NCI-H446 (cell line): ENCODE results near the gene VIPR2.

Experiments used
- DNase-seq, 2 experiments: peaks; one replicate each; lab custom pipeline; 2025; lab: John Stamatoyannopoulos, UW

The VIPR2 gene

DNA sequence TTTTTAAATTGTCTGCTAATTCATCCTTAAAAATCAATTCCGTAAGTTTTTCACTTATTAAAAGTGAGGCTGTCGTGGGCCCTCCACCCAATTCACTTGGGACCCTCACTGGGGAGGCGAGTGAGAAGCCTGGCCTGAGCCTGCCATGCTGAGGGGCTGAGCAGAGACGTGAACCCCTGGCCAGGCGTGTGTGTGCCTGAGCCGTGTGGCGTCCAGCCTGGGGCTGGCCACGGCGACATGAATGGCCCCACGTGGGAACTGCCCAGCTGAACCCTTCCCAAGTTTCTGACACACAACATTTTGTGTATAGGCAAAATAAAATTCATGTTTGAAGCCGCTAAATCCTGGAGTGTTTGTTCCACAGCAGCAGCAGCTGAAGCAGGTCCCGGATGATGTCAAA lies 13.0 kb upstream of the VIPR2 start:
- DNase-seq: no peak

DNA sequence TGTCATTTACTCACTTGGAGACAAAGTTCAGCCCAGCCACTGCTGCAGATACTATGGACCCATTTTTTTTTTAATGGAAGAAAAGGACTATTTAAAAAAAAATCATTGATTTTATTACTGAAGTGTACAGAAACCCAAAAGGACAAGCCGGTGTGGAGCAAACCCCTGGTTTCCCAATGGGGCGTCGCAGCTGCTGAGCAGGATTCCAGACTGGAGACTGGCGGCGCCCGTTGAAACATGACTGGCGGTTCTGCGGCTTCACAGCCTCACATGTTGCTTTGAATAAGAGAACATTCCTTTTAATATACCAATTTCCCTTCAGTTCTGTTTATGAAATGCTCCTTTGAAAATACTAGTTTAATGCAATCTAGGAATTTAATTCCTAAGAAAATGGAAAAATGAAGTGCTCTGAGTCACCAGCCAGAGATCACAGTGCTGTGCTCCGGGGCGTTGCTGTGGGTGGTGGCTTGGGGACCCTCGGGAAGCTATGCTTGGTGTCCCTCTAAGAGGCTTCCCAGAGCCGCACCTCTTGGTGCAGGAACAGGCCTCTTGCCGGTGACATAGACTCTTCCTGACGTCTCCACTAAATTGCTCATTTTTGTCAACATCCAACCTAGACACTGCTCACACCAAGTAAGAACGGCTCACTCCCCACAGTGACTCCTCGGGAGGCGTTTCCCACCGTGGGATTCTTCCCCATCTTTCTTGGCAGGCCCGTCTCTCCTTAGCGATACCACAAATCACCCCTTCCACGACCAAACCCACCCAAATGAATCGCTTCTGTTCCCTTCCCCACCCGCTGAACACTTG lies 12.0 kb upstream of the VIPR2 start:
- DNase-seq: no peak

DNA sequence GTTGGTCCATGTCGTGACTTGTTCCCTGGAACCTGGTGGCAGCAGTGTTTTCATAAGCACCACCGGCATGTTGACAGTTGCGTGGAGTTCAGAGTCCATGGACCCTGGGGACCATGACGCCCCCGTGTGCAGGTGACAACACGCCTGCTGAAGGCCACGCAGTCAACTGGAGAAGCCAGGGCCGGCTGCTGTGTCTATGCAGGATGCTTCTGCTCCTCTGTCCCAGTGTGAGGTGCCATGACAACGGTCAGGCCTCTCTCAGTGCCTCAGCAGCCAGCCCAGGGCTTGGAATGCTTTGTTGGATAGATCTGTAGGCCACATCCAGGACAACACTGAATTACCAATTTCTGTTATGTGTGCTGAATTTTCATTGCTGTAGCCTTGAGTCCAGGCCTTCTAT lies 10.7 kb upstream of the VIPR2 start:
- DNase-seq: no peak

DNA sequence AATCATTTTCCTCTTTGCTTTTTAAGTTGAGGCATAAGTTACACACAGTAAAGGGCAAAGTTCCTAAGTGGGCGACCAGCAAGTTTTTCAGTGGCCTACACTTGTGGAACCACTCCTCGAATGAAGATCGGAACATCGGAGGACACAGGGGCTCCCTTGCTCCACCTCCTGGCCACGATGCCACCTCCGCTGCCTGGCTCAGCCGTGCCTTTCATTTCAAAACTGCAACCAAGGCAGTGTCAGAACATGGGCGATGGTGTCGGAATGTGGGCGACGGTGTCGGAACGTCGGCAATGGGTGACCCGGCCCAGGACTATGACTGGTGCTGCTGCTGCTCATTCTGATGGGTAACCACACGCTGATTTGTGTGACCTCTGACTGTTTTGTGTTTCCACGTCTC lies 9.6 kb upstream of the VIPR2 start:
- no peak for DNase-seq

DNA sequence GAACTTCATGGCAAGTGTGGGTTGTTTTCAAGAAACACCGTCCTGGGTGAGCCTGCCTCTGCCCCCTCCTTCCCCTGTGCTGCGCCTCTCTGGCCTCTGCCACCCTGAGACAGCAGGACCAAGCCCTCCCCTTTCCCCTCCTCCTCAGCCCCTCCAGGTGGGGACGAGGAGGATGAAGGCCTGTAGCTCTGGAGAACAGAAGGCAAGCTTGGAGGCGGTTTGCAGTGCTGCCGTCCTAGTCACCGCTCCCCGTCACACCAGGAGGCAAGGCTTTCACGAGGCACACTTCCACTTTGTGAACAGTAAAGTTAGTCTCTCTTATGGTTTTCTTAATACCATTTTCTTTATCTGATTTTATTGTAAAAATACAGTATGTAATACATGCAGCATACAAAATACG lies 8.8 kb upstream of the VIPR2 start:
- no peak for DNase-seq

DNA sequence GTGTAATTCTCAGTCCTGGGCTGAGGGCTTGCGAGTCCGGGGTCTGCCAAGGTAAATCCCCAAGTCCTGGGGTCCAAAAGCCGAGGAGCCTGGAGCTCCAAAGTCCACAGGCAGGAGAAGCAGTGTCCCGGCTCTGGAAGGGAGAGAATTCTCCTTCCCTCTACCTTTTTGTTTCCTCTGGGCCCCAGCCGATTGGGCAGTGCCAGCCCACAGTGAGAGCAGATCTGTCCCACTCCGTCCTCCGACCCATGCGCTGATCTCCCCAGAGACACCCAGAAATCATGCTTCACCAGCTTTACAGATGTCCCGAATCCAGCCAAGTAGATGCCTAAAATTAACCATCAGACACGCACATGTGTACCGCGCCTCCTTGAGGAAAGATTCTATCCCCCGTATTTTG lies 8.1 kb upstream of the VIPR2 start:
- no peak for DNase-seq

DNA sequence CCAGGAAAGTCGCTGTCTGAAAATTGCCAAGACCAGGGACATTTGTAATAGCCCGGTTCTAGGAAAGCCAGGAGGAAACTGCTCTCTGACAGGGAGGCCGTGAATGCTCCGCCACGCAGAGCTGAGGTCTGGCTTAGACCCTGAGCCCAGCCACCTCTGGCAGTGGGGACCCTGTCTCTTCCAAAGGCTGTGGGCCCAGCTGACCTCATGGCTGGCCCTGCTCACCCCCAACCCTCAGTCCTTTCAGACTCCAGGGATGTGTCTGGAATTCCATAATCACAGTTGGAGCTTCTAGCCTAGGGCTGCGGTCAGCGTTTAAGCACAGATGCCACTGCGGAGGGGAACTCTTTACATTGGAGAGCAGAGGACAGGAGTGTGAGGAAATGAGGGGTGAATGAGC lies 6.6 kb upstream of the VIPR2 start:
- DNase-seq: no peak

DNA sequence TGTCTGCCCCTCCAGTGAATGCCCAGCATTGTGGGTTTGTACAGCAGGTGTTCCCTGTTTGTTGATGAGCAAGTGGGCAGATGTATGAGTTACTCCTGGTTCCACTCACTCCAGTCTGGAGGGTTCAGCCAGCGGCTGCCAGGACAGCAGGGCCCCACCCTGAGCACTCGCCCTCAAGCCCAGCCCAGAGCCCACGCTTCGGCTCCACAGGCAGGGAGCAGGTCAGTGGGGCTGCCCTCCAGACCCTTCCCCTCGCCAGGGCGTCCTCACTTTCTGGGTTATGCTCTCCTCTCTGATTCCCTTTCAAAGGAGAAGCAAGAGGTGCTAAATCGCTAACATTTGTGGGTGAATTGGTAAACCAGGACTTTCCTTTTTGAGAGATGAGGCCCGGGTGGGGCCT lies 4.8 kb upstream of the VIPR2 start:
- no peak for DNase-seq

DNA sequence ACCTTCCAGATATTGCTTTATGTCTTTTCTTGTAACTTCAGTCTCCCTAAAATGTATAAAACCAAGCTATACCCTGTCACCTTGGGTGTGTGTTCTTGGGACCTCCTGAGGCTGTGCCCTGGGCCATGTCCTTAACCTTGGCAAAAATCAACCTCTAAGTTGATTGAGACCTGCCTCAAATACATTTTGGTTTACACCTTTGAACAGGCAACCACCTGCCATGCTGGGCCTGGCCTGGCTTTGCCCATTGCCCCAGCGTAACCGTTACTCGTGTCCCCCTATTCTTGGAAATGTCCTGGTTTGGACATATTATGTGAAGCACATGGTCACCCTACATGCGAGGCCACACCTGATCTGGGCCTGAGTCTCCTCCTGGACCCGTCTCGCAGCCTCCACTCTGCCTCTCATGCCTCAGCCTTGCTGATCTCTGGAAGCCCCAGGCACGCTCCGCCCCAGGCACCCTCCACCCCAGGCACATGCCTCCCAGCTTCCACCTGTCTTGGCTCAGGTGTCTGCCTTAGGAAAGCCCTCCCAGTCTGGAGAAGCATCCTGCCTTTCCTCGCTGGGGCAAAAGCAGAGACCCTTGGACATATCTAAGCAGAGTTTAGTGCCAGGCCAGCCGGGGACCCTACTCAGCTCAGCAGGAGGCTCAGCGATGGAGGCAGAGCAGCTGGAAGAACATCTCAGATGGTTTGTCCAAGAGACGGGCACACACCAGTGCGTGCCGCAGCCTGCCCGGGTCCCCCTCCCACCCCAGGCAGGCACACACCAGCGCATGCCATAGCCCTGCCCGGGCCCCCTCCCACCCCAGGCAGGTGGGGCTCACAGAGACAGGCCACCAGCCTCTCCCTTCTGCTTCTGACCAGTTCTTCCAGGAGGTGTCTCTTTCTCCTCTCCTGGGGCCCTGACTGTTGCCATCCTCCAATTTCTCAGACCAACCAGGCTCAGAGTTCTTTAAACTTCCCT lies 4.0 kb upstream of the VIPR2 start:
- DNase-seq: no peak

DNA sequence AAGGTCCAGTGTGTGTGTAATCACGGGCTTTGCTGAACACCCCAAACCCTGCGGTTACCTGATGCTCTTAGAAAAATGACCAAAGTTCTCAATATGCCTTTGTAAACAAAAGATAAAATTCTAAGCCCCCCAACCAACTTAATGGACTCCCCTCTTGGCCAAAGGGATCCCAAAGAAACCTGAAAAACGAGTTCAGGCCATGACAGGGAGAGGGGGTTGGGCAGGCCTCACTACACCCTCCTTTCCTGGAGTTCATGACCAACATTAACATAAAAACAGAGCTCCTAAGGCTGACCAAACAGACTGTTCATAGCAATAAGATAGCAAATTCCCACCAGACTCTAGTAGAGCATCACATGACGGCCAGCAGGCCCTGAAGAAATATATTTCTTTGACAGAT lies 3.0 kb upstream of the VIPR2 start:
- DNase-seq: no peak

DNA sequence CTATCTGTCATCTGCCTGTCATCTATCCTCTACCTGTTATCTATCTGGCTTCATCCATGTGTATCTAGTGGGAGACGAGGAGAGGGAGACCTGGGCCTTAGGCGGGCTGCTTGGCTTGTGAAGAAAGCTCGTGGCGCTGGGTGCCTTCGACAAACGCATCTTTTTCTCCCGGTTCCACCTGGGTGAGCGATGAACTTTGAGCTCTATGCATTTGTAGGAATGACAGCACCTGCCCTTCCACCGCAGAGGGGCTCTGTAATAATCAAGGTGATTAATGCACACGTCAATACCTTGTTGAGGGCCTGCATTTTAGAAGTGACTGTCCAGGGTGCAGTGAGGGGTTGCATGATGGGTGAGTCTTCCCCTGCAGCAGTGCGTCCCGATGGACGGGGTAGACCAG lies 2.6 kb upstream of the VIPR2 start:
- no peak for DNase-seq

DNA sequence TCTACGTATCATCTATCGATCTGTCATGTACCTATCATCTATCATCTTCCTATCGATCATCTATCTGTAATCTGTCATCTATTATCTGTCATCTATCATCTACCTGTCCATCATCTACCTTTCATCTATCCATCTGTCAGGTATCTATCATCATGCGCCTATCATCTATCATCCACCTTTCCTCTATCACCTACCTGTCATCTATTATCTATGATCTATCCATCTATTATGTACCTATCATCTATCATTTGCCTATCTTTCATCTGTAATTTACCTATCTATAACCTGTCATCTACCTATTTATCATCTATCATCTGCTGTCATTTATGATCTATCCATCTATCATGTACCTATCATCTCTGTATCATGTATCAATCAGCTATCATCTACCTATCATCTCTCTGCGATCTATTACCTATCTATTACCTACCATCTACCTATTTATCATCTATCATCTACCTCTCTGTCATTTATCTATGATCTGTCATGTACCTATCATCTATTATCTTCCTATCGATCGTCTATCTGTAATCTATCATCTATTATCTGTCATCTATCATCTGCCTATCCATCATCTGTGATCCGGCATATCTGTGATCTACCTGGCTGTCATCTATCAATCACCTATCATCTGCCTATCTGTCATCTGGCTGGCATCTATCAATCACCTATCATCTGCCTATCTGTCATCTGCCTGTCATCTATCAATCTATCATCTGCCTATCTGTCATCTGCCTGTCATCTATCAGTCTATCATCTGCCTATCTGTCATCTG lies 1.6 kb upstream of the VIPR2 start:
- no peak for DNase-seq

DNA sequence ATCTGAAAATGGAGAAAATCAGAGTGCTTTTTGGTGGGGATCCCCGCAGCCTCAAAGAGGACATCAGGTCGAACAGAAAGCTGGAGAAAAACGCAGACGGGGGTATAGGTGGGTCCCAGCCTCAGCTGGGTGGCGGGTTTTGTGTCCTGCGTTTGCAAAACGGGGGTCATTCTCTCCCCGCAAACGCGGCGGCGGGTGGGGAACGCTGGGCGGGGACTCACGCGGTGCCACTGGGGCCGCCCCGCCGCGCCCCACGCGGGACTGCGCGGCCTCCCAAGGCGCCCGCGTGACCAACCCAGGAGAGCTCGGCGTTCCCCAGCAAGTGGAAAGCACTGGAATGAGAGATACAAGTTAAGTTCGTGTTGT lies 806 bp upstream of the VIPR2 start:
- DNase-seq: no peak

DNA sequence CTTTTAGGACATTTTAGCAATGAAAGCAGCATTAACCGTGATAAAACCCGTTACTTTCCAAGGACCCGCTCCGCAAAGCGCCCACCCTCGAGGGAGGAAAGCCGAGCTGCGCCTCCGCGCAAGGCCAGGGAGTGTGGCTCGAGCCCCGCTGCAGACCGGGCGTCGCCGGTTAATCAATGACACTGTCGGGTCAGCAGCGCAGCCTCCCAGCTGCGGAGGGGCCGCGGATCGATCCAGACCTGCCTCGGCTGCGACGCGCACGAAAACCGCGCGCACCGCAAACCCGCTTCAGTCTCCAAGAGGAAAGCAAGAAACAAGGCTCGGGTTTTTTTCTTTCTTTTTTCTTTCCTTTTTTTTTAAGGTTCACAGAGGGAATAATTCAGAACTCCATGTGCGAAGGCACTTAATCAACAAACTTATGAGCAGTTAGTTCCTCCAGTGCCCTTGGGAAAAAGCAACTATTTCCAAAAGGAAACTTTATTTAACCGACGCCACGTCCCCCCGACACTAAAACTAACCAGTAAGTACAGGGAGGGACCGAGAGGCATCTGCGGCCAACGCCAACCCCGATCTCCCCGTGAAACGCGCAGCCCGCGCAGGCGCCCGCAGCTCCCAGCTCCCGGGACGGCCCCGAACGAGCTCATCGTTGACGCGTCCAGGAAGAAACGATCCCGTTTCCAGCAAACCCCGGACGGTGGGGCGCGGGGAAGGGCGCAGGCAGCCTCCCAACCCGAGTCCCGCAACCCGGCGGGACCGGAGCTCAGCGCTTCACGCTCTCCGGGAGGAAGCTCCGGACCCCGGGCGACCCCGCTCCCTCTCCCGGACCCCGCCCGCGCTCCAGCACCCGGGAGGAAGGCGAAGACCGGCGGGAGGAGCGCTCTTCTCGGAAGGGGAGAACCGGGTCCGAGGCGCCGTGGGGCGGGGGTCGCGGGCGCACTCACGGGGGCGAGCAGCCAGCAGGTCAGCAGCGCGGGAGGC lies 598 bp downstream of the VIPR2 start:
- no peak for DNase-seq

DNA sequence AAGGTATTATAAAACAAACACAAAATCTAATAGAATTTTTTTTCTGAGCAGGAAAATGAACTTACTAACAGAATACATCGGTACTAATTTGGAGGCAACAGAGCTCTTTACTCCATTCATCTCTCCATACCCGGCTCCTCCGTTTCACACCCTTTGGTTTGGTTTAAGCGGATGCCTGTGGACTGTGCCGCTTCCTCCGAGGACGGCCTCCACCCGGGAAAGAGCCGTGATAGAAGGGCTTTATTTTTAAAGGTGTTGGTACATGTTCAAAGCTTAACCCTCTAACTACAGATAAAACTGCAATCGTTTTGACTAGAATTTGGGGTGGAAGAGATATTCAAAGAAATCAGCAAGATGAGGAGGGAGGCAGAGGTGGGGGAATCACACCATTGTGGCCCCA lies 1.9 kb downstream of the VIPR2 start:
- no peak for DNase-seq

DNA sequence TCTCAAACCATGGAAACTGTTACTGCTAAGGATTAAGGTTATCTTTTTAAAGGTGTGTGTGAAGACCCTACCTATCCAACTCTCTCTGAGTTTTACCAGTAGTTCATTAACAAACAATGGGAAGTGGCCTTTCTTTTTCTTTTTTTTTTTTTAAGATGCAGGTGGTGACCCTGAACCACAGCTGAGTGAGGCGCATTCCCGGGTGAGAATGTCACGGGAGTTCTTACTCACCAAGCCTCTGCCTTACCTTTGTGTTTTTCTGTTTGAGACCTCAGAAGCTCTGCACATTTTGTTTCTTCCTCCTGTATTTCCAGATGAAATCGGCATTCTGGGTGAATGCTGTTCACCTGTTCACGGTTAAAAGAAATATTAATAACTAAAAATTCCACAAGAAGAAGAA lies 2.5 kb downstream of the VIPR2 start:
- DNase-seq: no peak

DNA sequence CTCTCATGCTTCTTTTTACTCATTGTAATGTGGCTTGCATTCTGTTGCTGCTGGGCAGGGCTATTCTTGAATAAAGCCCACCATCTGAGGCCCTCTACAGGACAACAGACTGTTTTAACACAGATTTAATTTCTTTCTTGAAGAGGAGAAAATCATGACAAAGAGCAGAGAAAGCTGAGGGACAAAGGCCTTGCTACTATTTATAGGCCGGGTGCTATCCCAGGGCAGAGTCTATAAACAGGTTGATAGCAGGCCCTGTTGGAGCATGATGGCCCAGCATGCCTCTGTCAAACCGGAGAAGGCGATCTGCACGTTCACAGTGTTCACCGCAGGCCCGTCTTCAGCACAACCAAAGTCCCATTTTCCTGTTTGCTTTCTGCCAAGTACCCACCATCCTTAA lies 3.0 kb downstream of the VIPR2 start:
- no peak for DNase-seq

DNA sequence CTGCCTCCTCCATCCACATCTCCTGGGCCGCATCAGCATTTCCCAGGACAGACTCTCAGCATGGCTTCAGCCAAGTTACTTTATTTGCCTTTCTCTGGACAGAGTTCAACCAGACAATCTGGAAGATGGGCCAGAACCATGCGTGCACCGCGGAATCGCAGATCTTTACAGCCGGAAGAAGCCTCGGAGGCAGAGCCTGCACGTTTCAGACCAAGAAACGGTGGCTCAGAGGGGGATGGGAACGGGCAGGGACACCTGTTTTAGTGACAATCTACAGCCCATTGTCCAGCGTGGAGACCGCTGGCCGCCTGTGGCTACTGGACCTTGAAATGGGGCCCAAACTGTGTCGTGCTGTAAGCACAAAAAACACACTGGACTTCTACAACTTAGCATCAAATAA lies 3.5 kb downstream of the VIPR2 start:
- DNase-seq: no peak

DNA sequence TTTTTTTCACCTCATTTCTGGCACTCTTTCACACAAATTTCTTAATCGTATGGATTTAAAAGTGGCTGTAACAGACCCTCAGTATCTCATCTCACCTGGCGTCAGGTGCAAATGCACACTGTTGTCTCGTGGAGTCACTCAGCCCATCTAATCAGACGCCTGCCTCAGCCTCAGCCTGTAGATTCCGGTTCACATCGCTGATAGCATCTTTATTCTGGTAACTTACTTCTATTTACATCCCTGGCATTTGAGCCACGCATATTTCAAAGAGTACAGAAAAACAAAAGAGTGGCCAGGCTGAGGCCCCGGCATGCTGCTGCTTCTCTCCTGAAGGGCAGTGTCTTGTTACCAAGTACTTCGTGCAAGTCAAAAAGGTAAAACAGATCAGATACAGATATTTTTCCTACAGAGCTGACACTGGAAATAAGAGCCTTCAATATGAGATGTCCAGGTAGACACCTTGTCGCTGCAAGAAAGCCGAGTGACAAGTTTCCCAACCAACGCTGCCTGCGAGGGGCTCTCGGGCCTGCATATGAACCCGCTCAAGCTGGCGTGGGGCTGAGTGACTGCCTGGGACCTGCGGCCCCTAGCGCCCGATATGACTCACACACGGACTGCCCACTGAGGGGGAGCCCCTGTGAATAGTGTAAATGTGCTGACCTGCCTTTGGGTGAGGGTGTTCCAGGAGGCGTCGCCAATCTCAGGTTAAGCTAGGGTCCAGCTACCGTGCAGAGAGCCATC lies 4.3 kb downstream of the VIPR2 start:
- DNase-seq: no peak

DNA sequence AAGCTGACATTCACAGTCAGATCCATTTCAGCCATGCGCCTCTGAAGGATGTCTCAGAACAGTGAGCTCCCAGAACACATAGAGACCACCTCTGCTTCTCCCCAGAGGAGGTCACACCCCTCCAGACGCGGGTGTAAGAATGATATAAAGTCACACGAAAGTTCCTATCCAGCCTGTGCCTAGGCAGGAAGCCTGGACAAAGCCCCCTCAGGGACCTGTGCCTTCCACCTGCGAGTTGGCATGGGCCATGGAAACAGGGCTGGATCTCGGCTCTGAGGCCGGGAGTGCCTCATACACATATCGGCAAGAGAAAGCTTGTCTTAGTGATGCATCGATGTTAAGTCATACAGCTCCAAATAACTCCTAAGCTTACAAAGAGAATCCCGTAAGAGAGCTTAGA lies 5.0 kb downstream of the VIPR2 start:
- no peak for DNase-seq

DNA sequence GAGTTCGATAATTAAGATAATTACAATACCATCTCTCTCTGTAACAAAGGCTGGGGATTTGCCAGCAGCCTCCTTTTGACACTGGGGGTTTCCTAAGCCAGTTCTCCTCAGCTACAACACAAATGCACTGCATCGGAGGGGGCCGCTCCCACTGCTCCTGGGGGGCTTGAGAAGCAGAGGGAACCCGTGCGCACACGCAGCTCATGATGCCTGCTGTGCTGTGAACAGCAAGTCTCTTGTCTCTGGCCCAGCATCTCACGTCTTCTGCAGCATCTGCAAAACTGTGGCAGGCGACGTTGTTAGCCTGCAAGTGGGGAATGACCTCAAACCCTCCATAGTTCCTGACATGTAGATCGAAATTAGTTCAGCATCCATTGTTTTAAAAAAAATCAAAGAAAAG lies 5.5 kb downstream of the VIPR2 start:
- DNase-seq: no peak
